T-helper 17 cell (primary cell): Measurements from ENCODE around the gene PODXL. TPM values are rescaled to one million over a fixed set of nuclear protein-coding genes. Genes with fewer than 3 reads are reported as not detected.
A peak's percentile ranks its signal among the peaks of the same experiment; 100 is the strongest.
"Not testable (repeated sequence)": the region's sequence is repeated elsewhere in the genome, so short reads cannot be mapped to it uniquely, and the experiment has no call there.

Experiments
- ATAC-seq: fragments of 150-1000 bp; cut with Tn5 transposase; 2 replicates; pipeline ENCODE4 v1.10.0; 2021; ENCODE audit warnings: mild to moderate bottlenecking, moderate library complexity
- DNase-seq, 3 donors: peaks; one replicate each; pipeline versions ENCODE4 v3.0.0 to v3.0.0-alpha.2; 2020 to 2021
- H3K9me3 ChIP-seq: one replicate; pipeline ENCODE4 v1.7.0; 2013; ENCODE audit warnings: low read length, mild to moderate bottlenecking; ENCODE audit not compliant: control insufficient read depth, poor library complexity, severe bottlenecking
- H3K27ac Mint-ChIP-seq: one replicate; pipeline ENCODE4 v1.8.0; 2022; ENCODE audit warnings: mild to moderate bottlenecking, moderate library complexity, mixed read lengths
- H3K27me3 Mint-ChIP-seq: one replicate; pipeline ENCODE4 v1.8.0; 2022; ENCODE audit warnings: mixed read lengths
- H3K36me3 Mint-ChIP-seq: one replicate; pipeline ENCODE4 v1.8.0; 2022; ENCODE audit warnings: low read depth, mixed read lengths
- H3K4me1 Mint-ChIP-seq: one replicate; pipeline ENCODE4 v1.8.0; 2022; ENCODE audit warnings: mild to moderate bottlenecking, mixed read lengths
- H3K4me3 Mint-ChIP-seq: one replicate; pipeline ENCODE4 v1.8.0; 2022; ENCODE audit warnings: mild to moderate bottlenecking, moderate library complexity, mixed read lengths
- total RNA-seq, 4 donors: library from RNA in 2 of 4; stranded (reverse) in 2 of 4; gene quantifications; one replicate each; pipeline ENCODE4 v1.2.3 and lab custom pipeline; 2022 to 2026

PODXL gene
- total RNA-seq, 2 donors from 2014 or later: 0.47 to 1.1 TPM

- no peak for ATAC-seq
- H3K27ac Mint-ChIP-seq: no peak overlapping the region
- no peak overlapping the region for H3K4me3 Mint-ChIP-seq
- DNase-seq: no peak
- peaks cover 5% of the 10 kb centered on the region for H3K4me1 Mint-ChIP-seq
- H3K9me3 ChIP-seq: no peaks in the 10 kb centered on the region
- peaks cover 5% of the 10 kb centered on the region for H3K36me3 Mint-ChIP-seq
- H3K27me3 Mint-ChIP-seq: no peaks in the 10 kb centered on the region
Measured at GRCh38 chr7:131480384-131481315, 75.8 kb downstream of the PODXL start.

GRCh38 chr7:131476740-131477139 lies 79.7 kb downstream of the PODXL start:
- H3K27me3 Mint-ChIP-seq: no peaks in the 10 kb centered on the region

GRCh38 chr7:131471250-131472004 lies 85.0 kb downstream of the PODXL start:
- H3K4me1 Mint-ChIP-seq: peaks cover 3% of the 10 kb centered on the region
- H3K27me3 Mint-ChIP-seq: no peaks in the 10 kb centered on the region
- DNase-seq (no peak), ATAC-seq (no peak)
- H3K36me3 Mint-ChIP-seq: peaks cover 12% of the 10 kb centered on the region
- H3K9me3 ChIP-seq: no peaks in the 10 kb centered on the region
- H3K4me3 Mint-ChIP-seq: no peak overlapping the region
- no peak overlapping the region for H3K27ac Mint-ChIP-seq

More at GRCh38 chr7:131476740-131477139, 79.7 kb downstream of the PODXL start:
- no peaks in the 10 kb centered on the region for H3K4me1 Mint-ChIP-seq
- H3K36me3 Mint-ChIP-seq: peaks cover 5% of the 10 kb centered on the region
- no peak for ATAC-seq
- H3K27ac Mint-ChIP-seq: peak overlapping the region; percentile 4
- no peak overlapping the region for H3K4me3 Mint-ChIP-seq
- DNase-seq: no peak
- H3K9me3 ChIP-seq: no peaks in the 10 kb centered on the region

- Mint-ChIP-seq H3K4me1 (peaks cover 3% of the 10 kb centered on the region), H3K4me3 (no peak overlapping the region), H3K36me3 (peaks cover 7% of the 10 kb centered on the region), H3K27me3 (no peaks in the 10 kb centered on the region), H3K27ac (no peak overlapping the region)
- ATAC-seq (no peak), DNase-seq (no peak)
- no peaks in the 10 kb centered on the region for H3K9me3 ChIP-seq
Measured at GRCh38 chr7:131467788-131468187, 88.6 kb downstream of the PODXL start.

- no peaks in the 10 kb centered on the region for H3K9me3 ChIP-seq
- Mint-ChIP-seq H3K4me1 (peaks cover 3% of the 10 kb centered on the region), H3K36me3 (peaks cover 7% of the 10 kb centered on the region), H3K27ac (no peak overlapping the region), H3K27me3 (no peaks in the 10 kb centered on the region), H3K4me3 (no peak overlapping the region)
- no peak for ATAC-seq
- DNase-seq: no peak
Measured at GRCh38 chr7:131466735-131467365, 89.6 kb downstream of the PODXL start.

- not testable (repeated sequence) for H3K9me3 ChIP-seq, H3K4me1 Mint-ChIP-seq, H3K27me3 Mint-ChIP-seq, H3K4me3 Mint-ChIP-seq, DNase-seq, H3K27ac Mint-ChIP-seq, ATAC-seq
- H3K36me3 Mint-ChIP-seq: peaks cover 12% of the 10 kb centered on the region
Measured at GRCh38 chr7:131462715-131463114, 93.7 kb downstream of the PODXL start.

GRCh38 chr7:131462059-131462458 lies 94.4 kb downstream of the PODXL start:
- Mint-ChIP-seq H3K36me3 (peaks cover 10% of the 10 kb centered on the region), H3K27ac (no peak overlapping the region)

GRCh38 chr7:131459256-131459655 lies 97.2 kb downstream of the PODXL start:
- Mint-ChIP-seq H3K4me1 (peaks cover 6% of the 10 kb centered on the region), H3K36me3 (peaks cover 11% of the 10 kb centered on the region), H3K27me3 (no peaks in the 10 kb centered on the region), H3K27ac (no peak overlapping the region), H3K4me3 (no peak overlapping the region)
- ATAC-seq: no peak
- no peak for DNase-seq
- H3K9me3 ChIP-seq: no peaks in the 10 kb centered on the region

More at GRCh38 chr7:131462059-131462458, 94.4 kb downstream of the PODXL start:
- H3K27me3 Mint-ChIP-seq: no peaks in the 10 kb centered on the region
- DNase-seq: no peak
- peaks cover 4% of the 10 kb centered on the region for H3K4me1 Mint-ChIP-seq
- H3K9me3 ChIP-seq: no peaks in the 10 kb centered on the region
- no peak for ATAC-seq
- no peak overlapping the region for H3K4me3 Mint-ChIP-seq

- ATAC-seq: no peak
- H3K4me1 Mint-ChIP-seq: peaks cover 6% of the 10 kb centered on the region
- no peak for DNase-seq
- H3K27ac Mint-ChIP-seq: no peak overlapping the region
- H3K9me3 ChIP-seq: no peaks in the 10 kb centered on the region
- no peaks in the 10 kb centered on the region for H3K27me3 Mint-ChIP-seq
- H3K36me3 Mint-ChIP-seq: peaks cover 11% of the 10 kb centered on the region
- H3K4me3 Mint-ChIP-seq: no peak overlapping the region
Measured at GRCh38 chr7:131456338-131456737, 100.1 kb downstream of the PODXL start.

GRCh38 chr7:131455546-131455945 lies 100.9 kb downstream of the PODXL start:
- Mint-ChIP-seq H3K4me1 (peaks cover 9% of the 10 kb centered on the region), H3K4me3 (no peak overlapping the region), H3K36me3 (peaks cover 13% of the 10 kb centered on the region), H3K27me3 (no peaks in the 10 kb centered on the region), H3K27ac (no peak overlapping the region)
- ATAC-seq (no peak), DNase-seq (no peak)
- no peaks in the 10 kb centered on the region for H3K9me3 ChIP-seq

GRCh38 chr7:131455001-131455400 lies 101.4 kb downstream of the PODXL start:
- Mint-ChIP-seq H3K36me3 (peaks cover 14% of the 10 kb centered on the region), H3K4me3 (no peak overlapping the region), H3K27ac (no peak overlapping the region), H3K4me1 (peaks cover 12% of the 10 kb centered on the region), H3K27me3 (no peaks in the 10 kb centered on the region)
- ATAC-seq: no peak
- no peak for DNase-seq
- no peaks in the 10 kb centered on the region for H3K9me3 ChIP-seq

GRCh38 chr7:131454498-131454897 lies 101.9 kb downstream of the PODXL start:
- no peak overlapping the region for H3K4me3 Mint-ChIP-seq
- no peak for ATAC-seq
- no peak overlapping the region for H3K27ac Mint-ChIP-seq

More at GRCh38 chr7:131454498-131454897, 101.9 kb downstream of the PODXL start:
- Mint-ChIP-seq H3K36me3 (peaks cover 13% of the 10 kb centered on the region), H3K27me3 (no peaks in the 10 kb centered on the region), H3K4me1 (peaks cover 11% of the 10 kb centered on the region)
- DNase-seq: no peak
- H3K9me3 ChIP-seq: no peaks in the 10 kb centered on the region
